Skin epidermis (tissue), 12 donors: ENCODE measurements around the gene GPD2.

ENCODE experiments used
- H3K27ac ChIP-seq, 21 experiments: fragments of 200-600 bp; sonication (generic) in 11 of 21; one replicate each; pipeline ENCODE4 v1.5.0; 2020; ENCODE audit warnings: mild to moderate bottlenecking in 3 of 21, inconsistent platforms in 2 of 21, moderate library complexity in 2 of 21
- H3K4me3 ChIP-seq, 7 experiments: fragments of 200-600 bp; sonication (generic) in 2 of 7; one replicate each; pipeline ENCODE4 v1.5.0; 2020; ENCODE audit warnings: inconsistent platforms in 2 of 7, mild to moderate bottlenecking in 2 of 7, moderate library complexity in 1 of 7

GPD2 gene

GRCh38 chr2:156622491-156622890, 186.3 kb downstream of the GPD2 start:
- Histone ChIP-seq H3K27ac (no peak overlapping the region), H3K4me3 (no peak overlapping the region)

DNA sequence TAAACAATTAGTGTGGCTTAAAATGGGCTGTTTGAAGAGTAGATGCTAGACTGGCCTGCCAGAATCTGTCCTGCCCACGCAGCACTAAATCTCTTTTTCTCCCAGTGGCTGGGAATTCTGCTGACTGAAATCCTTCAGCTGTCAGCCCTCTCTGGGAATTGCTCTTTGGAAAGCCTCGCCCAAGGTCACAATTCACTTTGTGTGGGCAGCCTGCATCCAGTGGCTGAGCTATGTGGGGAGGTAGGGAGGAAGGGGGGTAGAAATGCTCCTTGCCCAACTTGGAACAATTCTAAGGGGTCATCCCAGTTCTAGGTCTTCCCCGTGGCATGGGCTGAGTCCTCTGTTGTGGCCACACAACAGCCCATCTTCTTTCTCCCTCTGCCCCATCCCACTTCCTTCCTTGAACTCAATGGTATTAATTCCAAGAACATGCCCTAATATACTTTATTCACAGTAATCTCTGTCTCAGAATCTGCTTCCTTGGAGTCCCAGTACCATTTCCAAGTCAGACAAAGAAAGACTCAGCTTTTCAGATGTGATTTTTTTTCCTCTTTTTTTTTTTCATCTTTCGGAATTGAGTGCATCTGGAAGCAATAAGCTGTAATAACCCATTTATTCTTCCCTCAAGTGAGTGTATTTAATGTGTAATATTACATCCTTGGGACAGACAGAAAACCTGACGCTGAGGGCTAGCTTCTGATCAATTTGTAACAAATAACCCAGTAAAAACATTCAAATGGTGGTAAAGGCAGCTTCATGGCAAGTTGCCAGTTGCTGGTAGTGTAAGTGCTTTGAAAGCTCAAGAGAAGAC, 189.4 kb downstream of the GPD2 start:
- H3K4me3 ChIP-seq, result no peak overlapping the region
- H3K27ac ChIP-seq, result no peak overlapping the region

DNA sequence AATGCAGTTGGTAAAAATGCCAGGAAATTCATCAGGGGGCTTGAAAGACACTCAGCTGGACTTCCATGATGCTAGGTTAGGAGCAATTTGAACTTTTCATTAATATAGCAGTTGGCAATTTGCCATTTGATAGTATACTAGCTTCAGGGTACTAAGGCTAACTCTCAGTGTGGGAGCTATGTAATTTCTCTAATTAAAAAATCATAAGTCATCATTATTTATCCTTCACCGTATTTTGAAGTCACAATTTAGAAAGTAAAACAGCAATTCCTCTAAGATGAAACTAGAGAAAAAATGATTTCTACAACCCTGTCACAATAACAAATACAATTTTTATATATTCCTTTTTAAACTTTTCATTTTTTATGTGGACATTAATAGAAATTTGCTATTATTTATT, 190.8 kb downstream of the GPD2 start:
- Histone ChIP-seq H3K27ac (no peak overlapping the region), H3K4me3 (no peak overlapping the region)

DNA sequence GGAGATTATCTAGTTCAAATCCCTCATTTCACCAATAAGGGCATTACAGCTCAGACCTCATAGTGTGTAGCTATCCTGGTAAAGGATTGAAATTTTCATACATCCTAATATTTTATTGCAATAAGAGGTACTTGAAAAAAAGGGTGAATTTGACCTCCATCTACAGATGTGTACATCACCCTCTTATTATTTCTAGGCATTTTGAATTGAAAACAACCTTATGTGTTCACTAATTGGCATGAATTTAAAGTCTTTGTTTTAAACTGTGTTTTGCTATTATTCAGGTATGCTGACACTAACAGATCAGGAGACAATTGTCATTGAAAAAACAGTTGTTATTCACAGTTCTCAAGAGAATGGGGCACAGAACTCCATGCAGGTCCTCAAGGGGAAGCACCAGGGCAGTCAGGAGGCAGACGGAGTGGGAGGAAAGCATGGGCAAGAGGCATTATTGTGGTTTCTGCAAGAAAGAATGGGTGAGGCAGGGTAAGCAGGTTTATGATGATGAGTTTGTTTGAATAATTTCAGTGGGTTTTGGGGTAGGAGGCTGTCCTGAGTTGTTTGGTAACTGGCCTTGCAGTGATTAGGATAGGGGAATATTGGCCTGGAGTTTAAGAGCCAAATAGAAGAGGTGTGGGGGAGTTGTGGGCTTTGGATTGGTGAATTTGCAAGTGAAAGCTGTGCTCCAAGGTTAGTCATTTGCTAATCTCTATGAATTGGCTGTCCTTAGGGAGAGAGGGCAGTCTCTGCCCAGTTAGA, 194.6 kb downstream of the GPD2 start:
- Histone ChIP-seq H3K4me3 (no peak overlapping the region), H3K27ac (no peak overlapping the region)

DNA sequence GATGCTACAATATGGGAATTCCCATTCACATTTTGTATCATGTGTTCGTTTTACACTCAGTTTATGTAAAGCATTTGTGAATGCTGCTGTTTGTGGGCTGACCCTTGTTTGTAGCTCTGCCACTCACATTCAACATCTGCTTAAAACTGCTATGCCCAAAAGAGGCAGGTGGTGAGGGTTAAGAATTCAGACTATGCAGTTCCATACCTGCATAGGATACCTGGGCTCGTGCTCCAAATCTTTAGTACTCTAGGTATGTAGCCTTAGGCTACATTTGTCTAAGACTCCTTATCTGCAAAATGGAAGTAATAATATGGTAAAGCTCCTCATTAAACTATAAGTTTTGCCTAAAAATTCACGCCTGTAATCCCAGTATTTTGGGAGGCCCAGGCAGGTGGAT, 199.5 kb downstream of the GPD2 start:
- H3K4me3 ChIP-seq, result no peak overlapping the region
- no peak overlapping the region for H3K27ac ChIP-seq
